CD14-positive monocyte (primary cell): ENCODE measurements around the gene LRRC42. TPM values are rescaled to one million over a fixed set of nuclear protein-coding genes. Genes with fewer than 3 reads are reported as not detected.
A peak's percentile ranks its signal among the peaks of the same experiment; 100 is the strongest.

Experiments
- DNase-seq, 3 donors: peaks; one replicate each; pipeline ENCODE4 v3.0.0-alpha.2; 2011 to 2022
- H2AFZ ChIP-seq: 2 replicates; pipeline ENCODE4 v1.6.0; 2012; ENCODE audit warnings: mild to moderate bottlenecking, low read depth, low read length, inconsistent platforms; ENCODE audit not compliant: insufficient read depth, poor library complexity, severe bottlenecking
- H3K27ac ChIP-seq, 2 donors: 1 replicate in 1 of 2; 2 replicates in 1 of 2; pipeline ENCODE4 v1.5.1; 2012 to 2013; ENCODE audit warnings: low read length in 2 of 2, control low read depth in 1 of 2, inconsistent platforms in 1 of 2, low read depth in 1 of 2, mild to moderate bottlenecking in 1 of 2
- H3K27me3 ChIP-seq, 2 donors: one replicate each; pipeline versions ENCODE4 v1.6.0 to v1.6.1; 2011 to 2013; ENCODE audit warnings: low read length in 2 of 2; ENCODE audit not compliant: control insufficient read depth in 2 of 2, insufficient read depth in 2 of 2
- H3K36me3 ChIP-seq, 2 donors: replicated peaks in 1 of 2; 1 replicate in 1 of 2; 2 replicates in 1 of 2; pipeline versions ENCODE4 v1.5.1 to v1.6.1; 2012 to 2013; ENCODE audit warnings: low read length in 2 of 2, control low read depth in 1 of 2, inconsistent platforms in 1 of 2, mild to moderate bottlenecking in 1 of 2; ENCODE audit not compliant: insufficient read depth in 2 of 2, control insufficient read depth in 1 of 2
- H3K4me1 ChIP-seq, 2 donors: 1 replicate in 1 of 2; 2 replicates in 1 of 2; pipeline versions ENCODE4 v1.5.1 to v1.6.1; 2012 to 2013; ENCODE audit warnings: low read length in 2 of 2, control low read depth in 1 of 2, inconsistent platforms in 1 of 2, mild to moderate bottlenecking in 1 of 2, moderate library complexity in 1 of 2; ENCODE audit not compliant: insufficient read depth in 2 of 2, control insufficient read depth in 1 of 2
- H3K4me2 ChIP-seq: replicated peaks from 2 replicates; pipeline ENCODE3; 2012; ENCODE audit warnings: low read length, moderate library complexity, mild to moderate bottlenecking; ENCODE audit not compliant: poor library complexity, severe bottlenecking; ENCODE audit errors: extremely low read depth
- H3K4me3 ChIP-seq, 3 experiments: fragments of 200-600 bp in 1 of 3; sonication (generic) in 1 of 3; replicated peaks in 1 of 3; 1 replicate in 2 of 3; 2 replicates in 1 of 3; pipeline ENCODE4 v1.5.1; 2011 to 2013; ENCODE audit warnings: low read length in 3 of 3, mild to moderate bottlenecking in 3 of 3, control low read depth in 2 of 3, low read depth in 2 of 3, inconsistent platforms in 1 of 3, moderate library complexity in 1 of 3
- H3K79me2 ChIP-seq: 2 replicates; pipeline ENCODE4 v1.6.0; 2012; ENCODE audit warnings: mild to moderate bottlenecking, control low read depth, inconsistent platforms, low read length, moderate library complexity; ENCODE audit not compliant: insufficient read depth
- H3K9ac ChIP-seq: 2 replicates; pipeline ENCODE4 v1.6.0; 2017; ENCODE audit warnings: low read length, mild to moderate bottlenecking; ENCODE audit not compliant: insufficient read depth, poor library complexity, severe bottlenecking
- H3K9me3 ChIP-seq, 2 donors: replicated peaks in 1 of 2; 1 replicate in 1 of 2; 2 replicates in 1 of 2; pipeline versions ENCODE4 v1.5.1 to v1.6.1; 2012 to 2013; ENCODE audit warnings: low read length in 2 of 2, control low read depth in 1 of 2; ENCODE audit not compliant: control insufficient read depth in 1 of 2, insufficient read depth in 1 of 2
- H4K20me1 ChIP-seq: 2 replicates; pipeline ENCODE4 v1.6.0; 2012; ENCODE audit warnings: mild to moderate bottlenecking, low read length, control low read depth, moderate library complexity; ENCODE audit not compliant: insufficient read depth
- H3K27ac Mint-ChIP-seq, 7 donors: one replicate each; pipeline ENCODE4 v1.8.0; 2020; ENCODE audit warnings: mild to moderate bottlenecking in 7 of 7, mixed read lengths in 7 of 7, moderate library complexity in 6 of 7, inconsistent platforms in 2 of 7
- H3K27me3 Mint-ChIP-seq, 3 donors: one replicate each; pipeline ENCODE4 v1.8.0; 2021 to 2022; ENCODE audit warnings: low read depth in 3 of 3, mild to moderate bottlenecking in 3 of 3, mixed read lengths in 3 of 3, moderate library complexity in 3 of 3, inconsistent platforms in 1 of 3
- H3K36me3 Mint-ChIP-seq, 2 donors: one replicate each; pipeline ENCODE4 v1.8.0; 2020; ENCODE audit warnings: mixed read lengths in 2 of 2, inconsistent platforms in 1 of 2, mild to moderate bottlenecking in 1 of 2
- H3K4me1 Mint-ChIP-seq: one replicate; pipeline ENCODE4 v1.8.0; 2020; ENCODE audit warnings: mild to moderate bottlenecking, mixed read lengths
- H3K4me3 Mint-ChIP-seq, 2 donors: one replicate each; pipeline ENCODE4 v1.8.0; 2020; ENCODE audit warnings: mild to moderate bottlenecking in 2 of 2, mixed read lengths in 2 of 2, moderate library complexity in 1 of 2
- H3K9me3 Mint-ChIP-seq, 7 donors: one replicate each; pipeline ENCODE4 v1.8.0; 2020 to 2022; ENCODE audit warnings: mixed read lengths in 7 of 7, mild to moderate bottlenecking in 6 of 7, moderate library complexity in 6 of 7, inconsistent platforms in 2 of 7
- WGBS: methylation state at CpG from one replicate; pipeline ENCODE4 v1.1.5; 2013; ENCODE audit warnings: missing lambda C conversion rate; ENCODE audit not compliant: insufficient coverage; 5-methylcytosine and 5-hydroxymethylcytosine counted together
- intact Hi-C, 2 donors: fragments of 100-400 bp; cut with micrococcal nuclease; formaldehyde crosslinking; loops; one replicate each; pipeline versions ENCODE4 v1.15.0 to v1.15.1; 2023
- polyA plus RNA-seq, 3 donors: library from polyadenylated mRNA; depleted of rRNA in 1 of 3; unstranded in 2 of 3; stranded (reverse) in 1 of 3; fragments of 300-500 nt in 2 of 3; fragments of >200 nt in 1 of 3; fragmentation: Illumina TruSeq in 2 of 3; gene quantifications; 1 replicate in 2 of 3; 2 replicates in 1 of 3; pipeline ENCODE4 v1.2.3, GENCODE V29; 2012 to 2021
- TF ChIP-seq, protein P1 (sequence below): fragments of 200-600 bp; IDR thresholded peaks from one replicate; pipeline ENCODE4 v1.8.0; 2022; ENCODE audit warnings: antibody characterized with exemption, mild to moderate bottlenecking

Gene LRRC42
- polyA plus RNA-seq, 3 donors: 5.6 to 7.3 (median 7.3) TPM

DNA sequence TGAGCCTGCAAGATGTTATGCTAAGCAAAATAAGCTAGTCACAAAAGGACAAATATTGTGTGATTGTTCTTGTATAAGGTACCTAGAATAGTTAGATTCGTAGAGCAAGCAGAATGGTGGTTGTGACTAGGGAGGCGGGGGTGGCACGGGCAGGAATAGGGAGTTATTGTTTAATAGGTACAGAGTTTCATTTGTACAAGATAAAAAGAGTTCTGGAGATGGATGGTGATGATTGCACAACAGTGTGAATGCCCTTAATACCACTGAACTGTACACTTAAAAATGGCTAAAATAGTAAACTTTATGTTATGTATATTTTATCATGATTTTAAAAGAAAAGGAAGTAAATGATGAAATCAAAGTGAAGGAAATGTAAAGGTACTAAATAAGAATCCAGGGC, 20.6 kb downstream of the LRRC42 start:
- H3K27ac Mint-ChIP-seq: no peak overlapping the region
- TF ChIP-seq, protein P1, sequence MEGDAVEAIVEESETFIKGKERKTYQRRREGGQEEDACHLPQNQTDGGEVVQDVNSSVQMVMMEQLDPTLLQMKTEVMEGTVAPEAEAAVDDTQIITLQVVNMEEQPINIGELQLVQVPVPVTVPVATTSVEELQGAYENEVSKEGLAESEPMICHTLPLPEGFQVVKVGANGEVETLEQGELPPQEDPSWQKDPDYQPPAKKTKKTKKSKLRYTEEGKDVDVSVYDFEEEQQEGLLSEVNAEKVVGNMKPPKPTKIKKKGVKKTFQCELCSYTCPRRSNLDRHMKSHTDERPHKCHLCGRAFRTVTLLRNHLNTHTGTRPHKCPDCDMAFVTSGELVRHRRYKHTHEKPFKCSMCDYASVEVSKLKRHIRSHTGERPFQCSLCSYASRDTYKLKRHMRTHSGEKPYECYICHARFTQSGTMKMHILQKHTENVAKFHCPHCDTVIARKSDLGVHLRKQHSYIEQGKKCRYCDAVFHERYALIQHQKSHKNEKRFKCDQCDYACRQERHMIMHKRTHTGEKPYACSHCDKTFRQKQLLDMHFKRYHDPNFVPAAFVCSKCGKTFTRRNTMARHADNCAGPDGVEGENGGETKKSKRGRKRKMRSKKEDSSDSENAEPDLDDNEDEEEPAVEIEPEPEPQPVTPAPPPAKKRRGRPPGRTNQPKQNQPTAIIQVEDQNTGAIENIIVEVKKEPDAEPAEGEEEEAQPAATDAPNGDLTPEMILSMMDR: no peak
- Histone ChIP-seq H3K27me3 (no peaks in the 10 kb centered on the region), H3K4me2 (no peak overlapping the region), H3K9ac (no peak overlapping the region), H3K79me2 (no peaks in the 10 kb centered on the region), H3K9me3 (no peaks in the 10 kb centered on the region), H3K4me3 (no peak overlapping the region), H3K4me1 (no peaks in the 10 kb centered on the region), H3K27ac (no peak overlapping the region), H3K36me3 (peaks cover 29 to 69% of the 10 kb centered on the region in 2 donors), H4K20me1 (no peaks in the 10 kb centered on the region), H2AFZ (no peak overlapping the region)
- no peak overlapping the region for H3K4me3 Mint-ChIP-seq
- no peaks in the 10 kb centered on the region for H3K27me3 Mint-ChIP-seq
- H3K9me3 Mint-ChIP-seq: no peaks in the 10 kb centered on the region
- H3K36me3 Mint-ChIP-seq: peaks cover 53% of the 10 kb centered on the region in 2 donors
- 95% methylated on average over 3 of the region's 3 CpGs for WGBS
- H3K4me1 Mint-ChIP-seq: no peaks in the 10 kb centered on the region
- intact Hi-C loops: no loop called here
- DNase-seq: no peak

DNA sequence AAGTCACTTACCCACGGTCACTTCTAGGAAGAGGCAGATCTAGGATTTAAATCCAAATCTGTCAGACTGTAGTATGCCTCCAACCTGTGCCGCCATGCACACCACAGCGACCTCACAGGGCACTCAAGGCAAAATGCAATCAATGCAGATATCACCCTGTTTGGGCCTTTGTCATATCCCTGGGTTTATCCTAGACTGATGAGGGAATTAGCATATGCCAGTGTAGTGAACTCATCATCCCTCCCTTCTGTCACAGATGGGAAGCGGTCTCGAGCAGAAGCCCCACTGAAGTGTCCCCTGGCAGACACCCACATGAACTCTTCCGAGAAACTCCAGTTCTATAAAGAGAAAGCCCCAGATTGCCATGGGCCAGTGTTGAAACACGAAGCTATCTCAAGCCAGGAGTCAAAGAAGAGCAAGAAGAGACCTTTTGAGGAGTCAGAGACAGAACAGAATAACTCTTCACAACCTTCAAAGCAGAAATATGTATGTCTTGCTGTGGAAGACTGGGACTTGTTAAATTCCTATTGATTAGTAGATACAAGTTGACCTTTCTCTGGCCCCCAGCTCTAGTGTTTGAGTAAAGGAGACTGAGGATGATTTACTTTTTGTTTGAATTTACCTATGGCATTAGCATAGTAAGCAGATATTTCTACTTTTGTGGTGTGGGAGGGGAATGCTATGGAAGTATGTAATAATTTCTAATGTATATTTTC, 21.4 kb downstream of the LRRC42 start:
- WGBS: 93% methylated on average over 6 of the region's 7 CpGs
- Histone ChIP-seq H3K9ac (no peak overlapping the region), H3K27me3 (no peaks in the 10 kb centered on the region), H3K4me1 (no peaks in the 10 kb centered on the region), H4K20me1 (no peaks in the 10 kb centered on the region), H3K4me2 (no peak overlapping the region), H3K9me3 (no peaks in the 10 kb centered on the region), H3K4me3 (no peak overlapping the region), H2AFZ (no peak overlapping the region), H3K79me2 (no peaks in the 10 kb centered on the region), H3K27ac (no peak overlapping the region), H3K36me3 (peaks cover 27 to 61% of the 10 kb centered on the region in 2 donors)
- Mint-ChIP-seq H3K4me3 (no peak overlapping the region), H3K27ac (peak overlapping the region in 1 of 7 donors; percentile 54), H3K4me1 (no peaks in the 10 kb centered on the region), H3K27me3 (no peaks in the 10 kb centered on the region), H3K36me3 (peaks cover 46 to 49% of the 10 kb centered on the region in 2 donors), H3K9me3 (no peaks in the 10 kb centered on the region)
- TF ChIP-seq, protein P1: no peak
- no peak for DNase-seq
- intact Hi-C loops: no loop called here
